Measurements from ENCODE around the gene CUTC. TPM values are rescaled to one million over a fixed set of nuclear protein-coding genes. Genes with fewer than 3 reads are reported as not detected.

The CUTC gene
- total and polyA plus RNA-seq, 2 donors from 2014 or later = 16.5 to 19.1 TPM

DNA sequence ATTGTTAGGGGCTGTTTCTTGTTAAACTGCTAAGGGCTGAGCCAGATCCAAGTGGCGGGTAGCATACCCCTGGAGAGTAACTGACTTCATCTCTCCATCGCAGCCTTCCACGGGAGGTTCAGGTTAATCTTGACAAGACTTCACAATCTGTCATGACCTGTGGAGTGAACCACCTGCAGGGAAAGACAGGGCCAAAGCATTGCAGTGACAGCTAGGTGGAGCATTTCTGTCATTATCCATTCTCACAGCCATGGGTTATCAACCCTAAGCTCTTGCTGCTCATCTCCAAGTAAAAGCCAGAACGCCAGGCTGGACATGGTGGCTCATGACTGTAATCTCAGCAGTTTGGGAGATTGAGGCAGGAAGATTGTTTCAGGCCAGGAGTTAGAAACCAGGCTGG is 67.6 kb downstream of the CUTC start:
- Histone ChIP-seq H3K27me3 (ENCODE audit: control insufficient read depth, insufficient read depth, low read length) (no peaks in the 10 kb centered on the region), H3K4me3 (ENCODE audit: low read length in 3 of 3) (no peak overlapping the region), H3K27ac (ENCODE audit: low read depth in 2 of 2, low read length in 2 of 2) (no peak overlapping the region), H3K9ac (ENCODE audit: low read length in 3 of 3) (no peak overlapping the region), H3K9me3 (ENCODE audit: control insufficient read depth in 2 of 3, insufficient read depth in 1 of 3, low read length in 3 of 3) (no peaks in the 10 kb centered on the region), H3K4me1 (ENCODE audit: control insufficient read depth in 2 of 3, insufficient read depth in 2 of 3, low read depth in 1 of 3, low read length in 3 of 3) (no peaks in the 10 kb centered on the region), H3K36me3 (ENCODE audit: control insufficient read depth in 2 of 3, insufficient read depth in 3 of 3, low read length in 3 of 3) (peaks cover 0 to 23% (median 15%) of the 10 kb centered on the region in 3 donors)
- FAIRE-seq (no peak), DNase-seq (no peak)
- TF ChIP-seq, protein P1, sequence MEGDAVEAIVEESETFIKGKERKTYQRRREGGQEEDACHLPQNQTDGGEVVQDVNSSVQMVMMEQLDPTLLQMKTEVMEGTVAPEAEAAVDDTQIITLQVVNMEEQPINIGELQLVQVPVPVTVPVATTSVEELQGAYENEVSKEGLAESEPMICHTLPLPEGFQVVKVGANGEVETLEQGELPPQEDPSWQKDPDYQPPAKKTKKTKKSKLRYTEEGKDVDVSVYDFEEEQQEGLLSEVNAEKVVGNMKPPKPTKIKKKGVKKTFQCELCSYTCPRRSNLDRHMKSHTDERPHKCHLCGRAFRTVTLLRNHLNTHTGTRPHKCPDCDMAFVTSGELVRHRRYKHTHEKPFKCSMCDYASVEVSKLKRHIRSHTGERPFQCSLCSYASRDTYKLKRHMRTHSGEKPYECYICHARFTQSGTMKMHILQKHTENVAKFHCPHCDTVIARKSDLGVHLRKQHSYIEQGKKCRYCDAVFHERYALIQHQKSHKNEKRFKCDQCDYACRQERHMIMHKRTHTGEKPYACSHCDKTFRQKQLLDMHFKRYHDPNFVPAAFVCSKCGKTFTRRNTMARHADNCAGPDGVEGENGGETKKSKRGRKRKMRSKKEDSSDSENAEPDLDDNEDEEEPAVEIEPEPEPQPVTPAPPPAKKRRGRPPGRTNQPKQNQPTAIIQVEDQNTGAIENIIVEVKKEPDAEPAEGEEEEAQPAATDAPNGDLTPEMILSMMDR (IDR thresholded peaks at IDR 0.05; ENCODE audit: borderline replicate concordance, extremely low read depth, insufficient read depth) = no peak
- intact Hi-C loops (cut with DNase I) = no loop called here

DNA sequence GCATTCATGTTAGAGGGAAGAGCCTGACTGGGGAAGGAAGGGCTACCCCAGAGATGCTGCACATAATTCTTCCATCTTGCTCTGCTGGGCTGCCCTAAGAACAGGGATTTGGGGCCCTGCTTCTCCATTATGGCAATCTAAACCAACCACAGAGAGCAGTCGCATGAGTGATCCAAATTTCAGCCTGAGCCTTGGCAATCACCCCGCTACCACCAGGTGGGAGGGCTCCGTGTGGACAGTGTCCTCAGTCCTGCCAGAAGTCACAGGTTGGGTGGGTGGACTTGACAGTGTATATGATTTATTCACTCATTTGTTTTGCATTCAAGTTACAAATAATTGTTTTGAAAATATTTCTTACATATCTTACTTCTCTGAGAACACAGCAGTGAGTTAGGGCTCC is 72.4 kb downstream of the CUTC start:
- no peaks in the 10 kb centered on the region for H3K9me3 ChIP-seq (ENCODE audit: control insufficient read depth in 2 of 3, insufficient read depth in 1 of 3, low read length in 3 of 3)
- FAIRE-seq = no peak
- peaks cover 0 to 36% (median 18%) of the 10 kb centered on the region in 3 donors for H3K36me3 ChIP-seq (ENCODE audit: control insufficient read depth in 2 of 3, insufficient read depth in 3 of 3, low read length in 3 of 3)
- H3K27ac ChIP-seq (ENCODE audit: low read depth in 2 of 2, low read length in 2 of 2) = no peak overlapping the region
- no peak for DNase-seq
- intact Hi-C loops (cut with DNase I) = no loop called here
- H3K4me3 ChIP-seq (ENCODE audit: low read length in 3 of 3) = no peak overlapping the region
- TF ChIP-seq, protein P1 (IDR thresholded peaks at IDR 0.05; ENCODE audit: borderline replicate concordance, extremely low read depth, insufficient read depth) = no peak
- no peaks in the 10 kb centered on the region for H3K4me1 ChIP-seq (ENCODE audit: control insufficient read depth in 2 of 3, insufficient read depth in 2 of 3, low read depth in 1 of 3, low read length in 3 of 3)
- H3K9ac ChIP-seq (ENCODE audit: low read length in 3 of 3) = no peak overlapping the region
- H3K27me3 ChIP-seq (ENCODE audit: control insufficient read depth, insufficient read depth, low read length) = no peaks in the 10 kb centered on the region

DNA sequence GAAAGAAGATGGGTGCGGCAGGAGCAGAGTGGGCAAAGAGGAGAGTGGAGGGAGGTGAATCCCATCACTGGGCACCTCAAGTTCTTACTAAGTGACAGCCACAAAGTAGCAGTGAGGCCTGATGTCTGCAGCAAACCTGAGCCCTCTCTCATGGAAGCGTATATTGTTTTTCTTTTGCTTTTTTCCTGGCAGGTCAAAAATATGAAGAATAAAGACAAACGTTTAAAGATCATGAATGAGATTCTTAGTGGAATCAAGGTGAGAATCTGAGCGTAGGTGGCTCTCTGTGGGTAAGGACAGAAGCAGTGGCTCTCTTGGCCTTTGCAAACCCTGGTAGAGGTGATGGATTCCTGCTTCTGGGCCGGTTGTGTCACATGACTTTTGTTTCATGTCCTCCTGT is 73.2 kb downstream of the CUTC start:
- H3K27me3 ChIP-seq (ENCODE audit: control insufficient read depth, insufficient read depth, low read length) = no peaks in the 10 kb centered on the region
- no peak overlapping the region for H3K4me3 ChIP-seq (ENCODE audit: low read length in 3 of 3)
- no peaks in the 10 kb centered on the region for H3K9me3 ChIP-seq (ENCODE audit: control insufficient read depth in 2 of 3, insufficient read depth in 1 of 3, low read length in 3 of 3)
- TF ChIP-seq, protein P1 (IDR thresholded peaks at IDR 0.05; ENCODE audit: borderline replicate concordance, extremely low read depth, insufficient read depth) = no peak
- no peak overlapping the region for H3K27ac ChIP-seq (ENCODE audit: low read depth in 2 of 2, low read length in 2 of 2)
- FAIRE-seq (no peak), DNase-seq (no peak)
- intact Hi-C loops (cut with DNase I) = no loop called here
- peaks cover 0 to 42% (median 18%) of the 10 kb centered on the region in 3 donors for H3K36me3 ChIP-seq (ENCODE audit: control insufficient read depth in 2 of 3, insufficient read depth in 3 of 3, low read length in 3 of 3)
- no peaks in the 10 kb centered on the region for H3K4me1 ChIP-seq (ENCODE audit: control insufficient read depth in 2 of 3, insufficient read depth in 2 of 3, low read depth in 1 of 3, low read length in 3 of 3)
- no peak overlapping the region for H3K9ac ChIP-seq (ENCODE audit: low read length in 3 of 3)

Other genes starting within 250 kb of the CUTC start
- not detected for gene NKX2-3, start 199.3 kb upstream of the CUTC start, total RNA-seq
- not detected for gene NKX2-3, start 199.3 kb upstream of the CUTC start, polyA plus RNA-seq (ENCODE audit: insufficient read depth, low read depth, low replicate concordance)
- 43.0 TPM for gene SLC25A28, start 111.8 kb upstream of the CUTC start, total RNA-seq
- 57.1 TPM for gene SLC25A28, start 111.8 kb upstream of the CUTC start, polyA plus RNA-seq (ENCODE audit: insufficient read depth, low read depth, low replicate concordance)
- 16.1 TPM for gene ENTPD7, start 72.7 kb upstream of the CUTC start, total RNA-seq
- 1.4 TPM for gene ENTPD7, start 72.7 kb upstream of the CUTC start, polyA plus RNA-seq (ENCODE audit: insufficient read depth, low read depth, low replicate concordance)
- 40.4 TPM for gene COX15, start 107 bp upstream of the CUTC start, total RNA-seq
- 30.9 TPM for gene COX15, start 107 bp upstream of the CUTC start, polyA plus RNA-seq (ENCODE audit: insufficient read depth, low read depth, low replicate concordance)
- gene ABCC2, start 50.4 kb downstream of the CUTC start, total RNA-seq = 2.3 TPM
- 15.4 TPM for gene ABCC2, start 50.4 kb downstream of the CUTC start, polyA plus RNA-seq (ENCODE audit: insufficient read depth, low read depth, low replicate concordance)